Prostate gland (tissue), 2 donors: ENCODE data around the gene COL25A1.

Experiments
- CTCF ChIP-seq, 4 experiments: fragments of 200-600 bp in 2 of 4; fragments of 450-650 bp in 2 of 4; sonication (generic) in 2 of 4; IDR thresholded peaks; 1 replicate in 3 of 4; 2 replicates in 1 of 4; pipeline ENCODE4 v1.5.1; 2016 to 2019; ENCODE audit warnings: antibody characterized with exemption in 4 of 4, mild to moderate bottlenecking in 2 of 4, moderate library complexity in 2 of 4
- POLR2A ChIP-seq: fragments of 450-650 bp; IDR thresholded peaks from one replicate; pipeline ENCODE4 v1.6.1; 2016; ENCODE audit warnings: antibody characterized with exemption, mild to moderate bottlenecking
- POLR2AphosphoS5 ChIP-seq: sonication (generic); formaldehyde crosslinking; IDR thresholded peaks from one replicate; pipeline ENCODE4 v1.6.1; 2017; ENCODE audit warnings: antibody characterized with exemption

- no peak for TF ChIP-seq POLR2AphosphoS5
- TF ChIP-seq CTCF (IDR thresholded peaks at IDR 0.05): no peak
- no peak for TF ChIP-seq POLR2A
Measured at GRCh38 chr4:109079731-109080130, 222.7 kb downstream of the COL25A1 start.
